Activated CD8-positive, alpha-beta memory T cell treated with anti-CD3 and anti-CD28 coated beads for 24 hours (primary cell): Measurements from ENCODE around the gene MSH3.
"Not testable (repeated sequence)": the region's sequence is repeated elsewhere in the genome, so short reads cannot be mapped to it uniquely, and the experiment has no call there.

Experiments
- DNase-seq: peaks from one replicate; pipeline ENCODE4 v3.0.0-alpha.2; 2020

Gene MSH3

GRCh38 chr5:80799041-80799440 is 144.6 kb downstream of the MSH3 start:
- no peak for DNase-seq

GRCh38 chr5:80799573-80799972 is 145.1 kb downstream of the MSH3 start:
- DNase-seq: no peak

GRCh38 chr5:80804332-80804731 is 149.9 kb downstream of the MSH3 start:
- DNase-seq: no peak

- no peak for DNase-seq
Measured at GRCh38 chr5:80805038-80805437, 150.6 kb downstream of the MSH3 start.

- DNase-seq: no peak
Measured at GRCh38 chr5:80806929-80807328, 152.5 kb downstream of the MSH3 start.

GRCh38 chr5:80809451-80809850 is 155.0 kb downstream of the MSH3 start:
- DNase-seq: no peak

- DNase-seq: no peak
Measured at GRCh38 chr5:80810425-80810824, 156.0 kb downstream of the MSH3 start.

GRCh38 chr5:80816590-80816989 is 162.1 kb downstream of the MSH3 start:
- DNase-seq: no peak

- no peak for DNase-seq
Measured at GRCh38 chr5:80820685-80821084, 166.2 kb downstream of the MSH3 start.

- no peak for DNase-seq
Measured at GRCh38 chr5:80822640-80823039, 168.2 kb downstream of the MSH3 start.

GRCh38 chr5:80824159-80824558 is 169.7 kb downstream of the MSH3 start:
- DNase-seq: not testable (repeated sequence)

GRCh38 chr5:80825786-80826460 is 171.5 kb downstream of the MSH3 start:
- no peak for DNase-seq

- DNase-seq: no peak
Measured at GRCh38 chr5:80834710-80835109, 180.3 kb downstream of the MSH3 start.

- no peak for DNase-seq
Measured at GRCh38 chr5:80835128-80835527, 180.7 kb downstream of the MSH3 start.

GRCh38 chr5:80837679-80838078 is 183.2 kb downstream of the MSH3 start:
- no peak for DNase-seq

- DNase-seq: not testable (repeated sequence)
Measured at GRCh38 chr5:80841026-80841797, 186.8 kb downstream of the MSH3 start.

GRCh38 chr5:80846422-80846821 is 192.0 kb downstream of the MSH3 start:
- not testable (repeated sequence) for DNase-seq

- not testable (repeated sequence) for DNase-seq
Measured at GRCh38 chr5:80850168-80850567, 195.7 kb downstream of the MSH3 start.

GRCh38 chr5:80852331-80853245 is 198.1 kb downstream of the MSH3 start:
- no peak for DNase-seq

GRCh38 chr5:80853413-80853812 is 199.0 kb downstream of the MSH3 start:
- no peak for DNase-seq

- DNase-seq: no peak
Measured at GRCh38 chr5:80854583-80854982, 200.1 kb downstream of the MSH3 start.

- DNase-seq: no peak
Measured at GRCh38 chr5:80860924-80861613, 206.6 kb downstream of the MSH3 start.

- DNase-seq: no peak
Measured at GRCh38 chr5:80863708-80864107, 209.3 kb downstream of the MSH3 start.
